A549 (cell line): ENCODE data around the gene CFAP69.

ENCODE experiments used
- CTCF ChIP-seq: fragments of >200 bp; sonication (Bioruptor Twin); formaldehyde crosslinking; IDR thresholded peaks from 3 replicates; pipeline ENCODE4 v1.5.1; 2016
- GATA3 ChIP-seq: IDR thresholded peaks from 2 replicates; pipeline ENCODE4 v1.6.1; 2012; ENCODE audit warnings: borderline replicate concordance
- HDAC2 ChIP-seq: fragments of 200-600 bp; sonication (generic); IDR thresholded peaks from 2 replicates; pipeline ENCODE4 v1.6.1; 2016
- MAX ChIP-seq: IDR thresholded peaks from 2 replicates; pipeline ENCODE4 v1.6.1; 2012
- NPAS2 ChIP-seq: fragments of 250-450 bp; sonication (Bioruptor Pico); IDR thresholded peaks from 2 replicates; pipeline ENCODE4 v1.8.0; 2022; ENCODE audit warnings: mild to moderate bottlenecking, moderate library complexity, borderline replicate concordance
- NR3C1 ChIP-seq: fragments of >200 bp; sonication (Bioruptor Twin); formaldehyde crosslinking; IDR thresholded peaks from 3 replicates; pipeline ENCODE4 v1.6.1; 2017
- POLR2A ChIP-seq: IDR thresholded peaks from 2 replicates; pipeline ENCODE4 v1.6.1; 2012; ENCODE audit warnings: mild to moderate bottlenecking, low read length
- REST ChIP-seq: fragments of 200-600 bp; sonication (generic); IDR thresholded peaks from 2 replicates; pipeline ENCODE4 v1.6.1; 2016; ENCODE audit warnings: antibody characterized with exemption, mild to moderate bottlenecking, moderate library complexity
- TP53 ChIP-seq: fragments of 250-450 bp; sonication (Bioruptor Pico); IDR thresholded peaks from 2 replicates; pipeline ENCODE4 v1.5.0; 2021; ENCODE audit warnings: mild to moderate bottlenecking, moderate library complexity

GRCh38 chr7:90209776-90210175 is 35.2 kb upstream of the CFAP69 start:
- TF ChIP-seq CTCF (no peak), MAX (no peak), REST (no peak), NR3C1 (no peak), TP53 (no peak), POLR2A (no peak), NPAS2 (no peak), HDAC2 (no peak), GATA3 (no peak)
